Activated CD4-positive, alpha-beta memory T cell treated with anti-CD3 and anti-CD28 coated beads for 36 hours (primary cell): ENCODE measurements around the gene HPX. TPM values are rescaled to one million over a fixed set of nuclear protein-coding genes. Genes with fewer than 3 reads are reported as not detected.

Experiments used
- CTCF ChIA-PET: fragments of 350-600 bp; sonication (Branson Sonifier 250); formaldehyde crosslinking; loops from one replicate; lab custom pipeline; 2021; ENCODE audit warnings: antibody characterized with exemption, inconsistent platforms; lab: Charles Lee
- POLR2A ChIA-PET: fragments of 350-600 bp; sonication (Branson Sonifier 250); formaldehyde crosslinking; loops from one replicate; lab custom pipeline; 2021; ENCODE audit warnings: antibody characterized with exemption; lab: Charles Lee
- DNase-seq: peaks from one replicate; pipeline ENCODE4 v3.0.0-alpha.2; 2020
- H3K27ac Mint-ChIP-seq: one replicate; pipeline ENCODE4 v1.8.0; 2021; ENCODE audit warnings: mixed read lengths
- H3K27me3 Mint-ChIP-seq: one replicate; pipeline ENCODE4 v1.8.0; 2021; ENCODE audit warnings: mixed read lengths
- H3K36me3 Mint-ChIP-seq: one replicate; pipeline ENCODE4 v1.8.0; 2021; ENCODE audit warnings: mixed read lengths
- H3K4me1 Mint-ChIP-seq: one replicate; pipeline ENCODE4 v1.8.0; 2021; ENCODE audit warnings: low read depth, mixed read lengths
- H3K4me3 Mint-ChIP-seq: one replicate; pipeline ENCODE4 v1.8.0; 2021; ENCODE audit warnings: mild to moderate bottlenecking, mixed read lengths
- H3K9me3 Mint-ChIP-seq: one replicate; pipeline ENCODE4 v1.8.0; 2021; ENCODE audit warnings: mixed read lengths
- intact Hi-C: fragments of 100-400 bp; cut with micrococcal nuclease; formaldehyde crosslinking; loops from one replicate; pipeline ENCODE4 v1.15.1; 2023
- total RNA-seq, 2 experiments: library from RNA; stranded (reverse); gene quantifications; one replicate each; pipeline ENCODE4 v1.2.3, GENCODE V29; 2021

Gene HPX
- total RNA-seq, 2 experiments from 2014 or later, result 0.56 TPM; not detected in 1

DNA sequence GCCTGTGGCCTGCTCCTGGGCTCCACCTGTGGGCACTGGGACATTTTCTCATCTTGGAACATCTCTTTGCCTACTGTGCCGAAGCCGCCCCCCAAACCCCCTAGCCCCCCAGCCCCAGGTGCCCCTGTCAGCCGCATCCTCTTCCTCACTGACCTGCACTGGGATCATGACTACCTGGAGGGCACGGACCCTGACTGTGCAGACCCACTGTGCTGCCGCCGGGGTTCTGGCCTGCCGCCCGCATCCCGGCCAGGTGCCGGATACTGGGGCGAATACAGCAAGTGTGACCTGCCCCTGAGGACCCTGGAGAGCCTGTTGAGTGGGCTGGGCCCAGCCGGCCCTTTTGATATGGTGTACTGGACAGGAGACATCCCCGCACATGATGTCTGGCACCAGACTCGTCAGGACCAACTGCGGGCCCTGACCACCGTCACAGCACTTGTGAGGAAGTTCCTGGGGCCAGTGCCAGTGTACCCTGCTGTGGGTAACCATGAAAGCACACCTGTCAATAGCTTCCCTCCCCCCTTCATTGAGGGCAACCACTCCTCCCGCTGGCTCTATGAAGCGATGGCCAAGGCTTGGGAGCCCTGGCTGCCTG, 49.2 kb downstream of the HPX start:
- peaks cover 7% of the 10 kb centered on the region for H3K36me3 Mint-ChIP-seq
- POLR2A ChIA-PET, result interaction anchor here (0.7 to 3.3 kb wide), 6 partner anchors 9 to 90 kb away, joined by 3 to 51 read pairs (median 12); partner anchors contain the start of genes ARFIP2 and TIMM10B
- H3K9me3 Mint-ChIP-seq, result no peaks in the 10 kb centered on the region
- CTCF ChIA-PET, result interaction anchor here (1.4 to 8.6 kb wide), 5 partner anchors 8 to 29 kb away, joined by 3 to 65 read pairs (median 7); no protein-coding TSS in a partner anchor
- no peak for DNase-seq
- intact Hi-C loops, result loop anchor here (2.0 to 5.0 kb wide), 3 partner anchors 71 to 356 kb away; partner anchors contain the start of genes CAVIN3 and TAF10
- H3K27ac Mint-ChIP-seq, result peak overlapping the region; percentile 94
- peaks cover 45% of the 10 kb centered on the region for H3K4me1 Mint-ChIP-seq
- H3K27me3 Mint-ChIP-seq, result no peaks in the 10 kb centered on the region
- H3K4me3 Mint-ChIP-seq, result peak overlapping the region; percentile 85

DNA sequence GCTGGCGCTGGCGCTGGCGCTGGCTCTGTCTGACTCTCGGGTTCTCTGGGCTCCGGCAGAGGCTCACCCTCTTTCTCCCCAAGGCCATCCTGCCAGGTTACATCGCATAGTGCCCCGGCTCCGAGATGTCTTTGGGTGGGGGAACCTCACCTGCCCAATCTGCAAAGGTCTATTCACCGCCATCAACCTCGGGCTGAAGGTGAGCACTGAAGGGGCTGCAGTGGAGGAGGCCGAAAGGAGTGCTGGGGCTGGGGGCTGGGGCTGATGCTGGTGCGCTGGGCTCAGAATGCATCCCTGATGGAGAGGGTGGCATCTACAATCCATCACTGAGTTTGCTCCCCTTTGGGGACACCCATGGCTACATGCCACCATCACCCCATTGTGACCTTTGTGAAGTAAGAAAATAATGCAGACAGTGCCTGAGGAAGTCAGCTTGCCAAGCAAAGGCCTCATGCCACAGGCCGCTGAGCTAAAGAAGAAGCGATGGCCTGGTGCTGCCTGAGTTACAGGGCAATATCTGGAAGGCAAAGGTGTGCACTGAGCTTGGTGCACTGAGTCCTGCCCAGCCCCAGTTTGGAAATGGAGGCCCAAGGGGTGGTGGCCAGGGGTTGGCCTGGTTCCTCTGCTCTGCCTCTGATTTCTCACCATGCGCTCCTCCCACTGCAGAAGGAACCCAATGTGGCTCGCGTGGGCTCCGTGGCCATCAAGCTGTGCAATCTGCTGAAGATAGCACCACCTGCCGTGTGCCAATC, 49.9 kb downstream of the HPX start:
- peaks cover 45% of the 10 kb centered on the region for H3K4me1 Mint-ChIP-seq
- peaks cover 9% of the 10 kb centered on the region for H3K36me3 Mint-ChIP-seq
- H3K27me3 Mint-ChIP-seq, result no peaks in the 10 kb centered on the region
- intact Hi-C loops, result loop anchor here (1.0 to 5.0 kb wide), 9 partner anchors 11 to 356 kb away; partner anchors contain the start of genes APBB1, ARFIP2, CAVIN3 and FHIP1B
- CTCF ChIA-PET, result interaction anchor here (0.8 to 8.6 kb wide), 7 partner anchors 9 to 53 kb away, joined by 3 to 65 read pairs (median 7); no protein-coding TSS in a partner anchor
- H3K4me3 Mint-ChIP-seq, result peak overlapping the region; percentile 85
- POLR2A ChIA-PET, result interaction anchor here (0.6 to 3.3 kb wide), 14 partner anchors 10 to 292 kb away, joined by 3 to 51 read pairs (median 5); partner anchors contain the start of genes APBB1, ARFIP2, MRPL17 and TAF10
- no peak for DNase-seq
- H3K9me3 Mint-ChIP-seq, result no peaks in the 10 kb centered on the region
- H3K27ac Mint-ChIP-seq, result peak overlapping the region; percentile 94

DNA sequence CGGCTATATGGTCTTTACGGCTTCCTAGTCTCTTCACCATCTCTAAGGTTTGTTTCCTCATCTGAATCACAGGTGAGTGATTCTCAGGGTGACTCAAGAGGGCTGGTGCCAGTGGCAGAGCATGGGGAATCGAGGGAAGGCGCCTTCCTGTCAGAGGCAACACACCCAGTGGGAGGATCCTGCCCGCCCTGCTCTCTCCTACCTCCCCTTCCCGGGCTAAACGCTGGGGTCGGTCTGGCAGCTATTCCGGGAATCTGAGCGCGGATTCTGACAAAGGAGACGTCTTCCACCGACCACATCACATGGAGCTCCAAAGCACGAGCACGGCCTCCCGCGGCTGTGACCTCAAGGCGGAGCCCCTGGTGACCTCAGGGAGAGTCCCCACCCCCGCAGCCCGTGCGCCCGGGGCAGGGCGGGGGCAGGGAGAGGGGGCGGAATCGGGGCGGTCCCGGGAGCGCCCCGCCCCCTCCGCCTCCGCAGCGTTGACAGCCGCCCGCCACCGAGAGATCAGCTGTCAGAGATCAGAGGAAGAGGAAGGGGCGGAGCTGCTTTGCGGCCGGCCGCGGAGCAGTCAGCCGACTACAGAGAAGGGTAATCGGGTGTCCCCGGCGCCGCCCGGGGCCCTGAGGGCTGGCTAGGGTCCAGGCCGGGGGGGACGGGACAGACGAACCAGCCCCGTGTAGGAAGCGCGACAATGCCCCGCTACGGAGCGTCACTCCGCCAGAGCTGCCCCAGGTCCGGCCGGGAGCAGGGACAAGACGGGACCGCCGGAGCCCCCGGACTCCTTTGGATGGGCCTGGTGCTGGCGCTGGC, 50.7 kb downstream of the HPX start, which contains the start of gene SMPD1:
TSS of gene SMPD1 (plus strand) at position 570 of the 813 bp plus-strand sequence. CDS start at position 695, 125 bp downstream.
- Mint-ChIP-seq H3K36me3 (peaks cover 9% of the 10 kb centered on the region), H3K4me3 (peak within 1 kb of the TSS; percentile 85), H3K27me3 (no peaks in the 10 kb centered on the region), H3K9me3 (no peaks in the 10 kb centered on the region), H3K4me1 (peaks cover 45% of the 10 kb centered on the region), H3K27ac (peak within 1 kb of the TSS; percentile 94)
- peak; percentile 96 for DNase-seq
- ChIA-PET POLR2A (interaction anchor here (0.6 to 3.3 kb wide), 15 partner anchors 11 to 357 kb away, joined by 3 to 51 read pairs (median 5); partner anchors contain the start of genes APBB1, ARFIP2, MRPL17 and TAF10), CTCF (interaction anchor here (0.6 to 8.6 kb wide), 9 partner anchors 10 to 222 kb away, joined by 3 to 65 read pairs (median 7); partner anchors contain the start of gene TAF10)
- intact Hi-C loops, result loop anchor here (1.0 to 5.0 kb wide), 11 partner anchors 12 to 357 kb away; partner anchors contain the start of genes APBB1, ARFIP2, CAVIN3 and FHIP1B

DNA sequence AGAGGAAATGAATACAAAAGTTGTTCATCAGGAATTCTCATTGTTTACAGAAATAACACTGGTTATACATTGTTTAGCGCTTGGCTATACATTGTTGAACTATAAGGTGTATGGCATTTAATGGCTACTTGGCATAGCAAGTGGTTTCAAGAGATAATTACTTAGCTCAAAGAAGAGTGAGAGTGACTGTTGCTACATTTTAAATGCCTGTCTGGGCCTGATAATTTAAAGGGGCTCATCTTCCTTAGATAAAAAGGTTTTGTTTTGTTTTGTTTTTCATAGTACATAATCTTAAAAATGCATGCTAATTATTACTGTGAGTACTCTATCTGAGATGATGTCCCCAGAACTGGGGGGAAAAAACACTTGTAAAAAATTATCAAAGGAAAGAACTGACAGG, 52.0 kb downstream of the HPX start:
- intact Hi-C loops, result loop anchor here (1.0 to 2.0 kb wide), 2 partner anchors 54 to 295 kb away; partner anchors contain the start of gene MRPL17
- Mint-ChIP-seq H3K4me3 (no peak overlapping the region), H3K27ac (peak overlapping the region; percentile 94), H3K36me3 (peaks cover 9% of the 10 kb centered on the region), H3K9me3 (no peaks in the 10 kb centered on the region), H3K27me3 (no peaks in the 10 kb centered on the region), H3K4me1 (peaks cover 44% of the 10 kb centered on the region)
- ChIA-PET POLR2A (interaction anchor here (0.8 to 3.3 kb wide), 3 partner anchors 12 to 55 kb away, joined by 4 to 51 read pairs (median 13); partner anchors contain the start of gene APBB1), CTCF (interaction anchor here (0.9 to 18.1 kb wide), 5 partner anchors 10 to 93 kb away, joined by 3 to 661 read pairs (median 11); partner anchors contain the start of genes ARFIP2, HPX and TIMM10B)
- DNase-seq, result no peak

DNA sequence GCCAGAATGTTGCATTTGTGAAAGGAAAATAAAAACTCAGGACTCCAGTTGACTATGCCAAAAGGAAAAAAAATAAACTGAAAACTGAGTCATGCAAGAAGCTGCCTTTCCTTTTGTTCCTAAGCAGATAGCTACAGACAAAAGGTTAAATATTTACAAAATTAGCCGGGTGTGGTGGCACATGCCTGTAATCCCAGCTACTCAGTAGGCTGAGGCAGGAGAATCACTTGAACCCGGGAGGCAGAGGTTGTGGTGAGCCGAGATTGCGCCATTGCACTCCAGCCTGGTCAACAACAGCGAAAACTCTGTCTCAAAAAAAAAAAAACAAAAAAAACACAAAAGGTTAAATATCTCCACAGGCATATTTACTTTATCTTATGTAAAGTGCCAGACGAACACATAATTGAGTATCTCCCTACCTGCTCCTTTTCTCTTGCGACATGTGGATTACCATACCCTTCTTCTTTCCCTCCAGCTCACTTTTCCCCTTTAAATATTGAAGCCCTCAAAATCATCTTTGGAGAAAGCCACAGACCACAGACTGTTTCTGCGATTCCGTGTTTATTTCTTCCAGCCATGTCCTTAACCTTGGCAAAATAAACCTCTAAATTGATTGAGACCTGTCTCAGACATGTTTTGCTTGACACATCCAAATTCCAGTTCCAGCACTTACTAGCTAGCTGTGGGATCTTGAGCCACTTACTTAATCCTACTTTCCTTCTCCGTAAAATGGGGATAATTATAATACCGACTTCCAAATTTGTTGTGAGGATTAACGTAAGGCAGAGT, 52.8 kb downstream of the HPX start:
- Mint-ChIP-seq H3K27me3 (no peaks in the 10 kb centered on the region), H3K4me1 (peaks cover 37% of the 10 kb centered on the region), H3K36me3 (peaks cover 8% of the 10 kb centered on the region), H3K9me3 (no peaks in the 10 kb centered on the region), H3K27ac (no peak overlapping the region), H3K4me3 (no peak overlapping the region)
- ChIA-PET POLR2A (interaction anchor here (0.8 to 3.3 kb wide), 3 partner anchors 13 to 56 kb away, joined by 4 to 51 read pairs (median 5); no protein-coding TSS in a partner anchor), CTCF (interaction anchor here (1.2 to 18.1 kb wide), 4 partner anchors 10 to 58 kb away, joined by 5 to 661 read pairs (median 38); partner anchors contain the start of gene HPX)
- DNase-seq, result no peak
- intact Hi-C loops, result loop anchor here (2.0 kb wide), 1 partner anchor 55 kb away; no protein-coding TSS in a partner anchor

DNA sequence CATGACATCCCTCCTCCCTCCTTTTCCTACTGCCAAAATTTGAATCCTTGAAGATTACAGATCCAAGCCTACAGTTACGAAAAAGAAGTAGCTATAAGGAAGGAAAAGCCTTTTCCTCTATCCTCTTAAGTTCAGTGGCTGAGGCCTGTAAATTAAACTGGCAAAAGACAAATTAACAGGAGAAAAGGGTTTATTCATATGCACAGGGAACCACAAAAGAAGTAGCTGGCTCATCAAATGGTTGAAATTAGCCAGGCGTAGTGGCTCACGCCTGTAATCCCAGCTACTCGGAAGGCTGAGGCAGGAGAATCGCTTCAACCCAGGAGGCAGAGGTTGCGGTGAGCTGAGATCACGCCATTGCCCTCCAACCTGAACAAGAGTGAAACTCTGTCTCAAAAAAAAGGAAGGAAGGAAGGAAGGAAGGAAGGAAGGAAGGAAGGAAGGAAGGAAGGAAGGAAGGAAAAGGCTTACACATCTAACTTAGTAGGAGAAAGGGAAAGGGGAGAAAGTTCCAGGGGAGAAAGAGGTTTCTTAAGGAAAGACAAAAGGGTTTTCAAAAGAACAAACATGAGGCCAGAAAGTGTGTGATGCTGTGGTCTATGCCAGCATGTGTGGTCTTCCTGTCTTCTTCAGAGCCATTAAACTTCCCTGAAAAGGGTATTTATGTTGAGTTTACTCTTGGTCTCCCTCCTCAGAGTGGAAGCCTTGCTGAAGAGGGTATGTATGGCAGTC, 55.6 kb downstream of the HPX start:
- ChIA-PET POLR2A (interaction anchor here (1.1 kb wide), 1 partner anchor 120 kb away, joined by 3 read pairs; no protein-coding TSS in a partner anchor), CTCF (interaction anchor here (1.8 to 18.1 kb wide), 4 partner anchors 7 to 60 kb away, joined by 7 to 661 read pairs (median 36); partner anchors contain the start of gene HPX)
- no peaks in the 10 kb centered on the region for H3K9me3 Mint-ChIP-seq
- no peak overlapping the region for H3K27ac Mint-ChIP-seq
- H3K4me1 Mint-ChIP-seq, result peaks cover 17% of the 10 kb centered on the region
- H3K4me3 Mint-ChIP-seq, result no peak overlapping the region
- no peak for DNase-seq
- peaks cover 3% of the 10 kb centered on the region for H3K36me3 Mint-ChIP-seq
- intact Hi-C loops, result no loop called here
- no peaks in the 10 kb centered on the region for H3K27me3 Mint-ChIP-seq

Other genes with a start within 250 kb of the HPX start
- not detected for gene OR52W1, start 241.8 kb downstream of the HPX start, total RNA-seq
- not detected for gene C11orf42, start 235.4 kb downstream of the HPX start, total RNA-seq
- 10 to 100 TPM; 15.3 to 15.8 TPM for gene FHIP1B, start 206.4 kb downstream of the HPX start, total RNA-seq
- gene CNGA4, start 201.9 kb downstream of the HPX start, total RNA-seq, result not detected
- not detected for gene CCKBR, start 181.1 kb downstream of the HPX start, total RNA-seq
- 10 to 100 TPM; 27.3 to 29.2 TPM for gene CAVIN3, start 120.5 kb downstream of the HPX start, total RNA-seq
- 10 to 100 TPM; 23.4 to 23.8 TPM for gene SMPD1, start 50.5 kb downstream of the HPX start, total RNA-seq
- 10 to 100 TPM; 51.6 to 55.3 TPM for gene APBB1, start 21.9 kb downstream of the HPX start, total RNA-seq
- gene TRIM3, start 33.0 kb upstream of the HPX start, total RNA-seq, result 1 to 10 TPM; 6.4 to 8.0 TPM
- gene ARFIP2, start 40.3 kb upstream of the HPX start, total RNA-seq, result 10 to 100 TPM; 35.1 to 37.8 TPM
- 10 to 100 TPM; 40.2 to 41.3 TPM for gene TIMM10B, start 40.5 kb upstream of the HPX start, total RNA-seq
- 10 to 100 TPM; 18.6 to 20.3 TPM for gene DNHD1, start 56.3 kb upstream of the HPX start, total RNA-seq
- gene RRP8, start 162.6 kb upstream of the HPX start, total RNA-seq, result 10 to 100 TPM; 34.9 to 37.5 TPM
- gene ILK, start 162.8 kb upstream of the HPX start, total RNA-seq, result 10 to 100 TPM; 89.2 to 95.8 TPM
- gene TAF10, start 171.2 kb upstream of the HPX start, total RNA-seq, result 100 to 1,000 TPM; 158 to 165 TPM
- gene TPP1, start 178.4 kb upstream of the HPX start, total RNA-seq, result 10 to 100 TPM; 53.2 to 56.6 TPM
- under 1 TPM; 0.80 to 0.90 TPM for gene DCHS1, start 214.8 kb upstream of the HPX start, total RNA-seq
- 100 to 1,000 TPM in 1 of 2 experiments, 10 to 100 TPM in 1; 98.5 to 102 TPM for gene MRPL17, start 242.4 kb upstream of the HPX start, total RNA-seq